Activated naive CD4-positive, alpha-beta T cell treated with anti-CD3 and anti-CD28 coated beads for 36 hours (primary cell): ENCODE data around the gene RNF114. TPM values are rescaled to one million over a fixed set of nuclear protein-coding genes. Genes with fewer than 3 reads are reported as not detected.

Experiments used
- CTCF ChIA-PET: fragments of 350-600 bp; sonication (Branson Sonifier 250); formaldehyde crosslinking; loops from one replicate; lab custom pipeline; 2021; ENCODE audit warnings: antibody characterized with exemption; lab: Charles Lee
- DNase-seq: peaks from one replicate; pipeline ENCODE4 v3.0.0-alpha.2; 2020
- H3K27ac Mint-ChIP-seq: one replicate; pipeline ENCODE4 v1.8.0; 2021; ENCODE audit warnings: mild to moderate bottlenecking, mixed read lengths
- H3K27me3 Mint-ChIP-seq: one replicate; pipeline ENCODE4 v1.8.0; 2021; ENCODE audit warnings: low read depth, mixed read lengths
- H3K36me3 Mint-ChIP-seq: one replicate; pipeline ENCODE4 v1.8.0; 2021; ENCODE audit warnings: low read depth, mixed read lengths
- H3K4me1 Mint-ChIP-seq: one replicate; pipeline ENCODE4 v1.8.0; 2021; ENCODE audit warnings: low read depth, mixed read lengths
- H3K4me3 Mint-ChIP-seq: one replicate; pipeline ENCODE4 v1.8.0; 2021; ENCODE audit warnings: mild to moderate bottlenecking, moderate library complexity, mixed read lengths
- H3K9me3 Mint-ChIP-seq: one replicate; pipeline ENCODE4 v1.8.0; 2021; ENCODE audit warnings: mixed read lengths
- intact Hi-C: fragments of 100-400 bp; cut with micrococcal nuclease; formaldehyde crosslinking; loops from one replicate; pipeline ENCODE4 v1.15.1; 2023
- total RNA-seq, 2 experiments: library from RNA; stranded (reverse); gene quantifications; one replicate each; pipeline ENCODE4 v1.2.3, GENCODE V29; 2021

The RNF114 gene
- total RNA-seq, 2 experiments from 2014 or later: 72.3 to 76.5 TPM

DNA sequence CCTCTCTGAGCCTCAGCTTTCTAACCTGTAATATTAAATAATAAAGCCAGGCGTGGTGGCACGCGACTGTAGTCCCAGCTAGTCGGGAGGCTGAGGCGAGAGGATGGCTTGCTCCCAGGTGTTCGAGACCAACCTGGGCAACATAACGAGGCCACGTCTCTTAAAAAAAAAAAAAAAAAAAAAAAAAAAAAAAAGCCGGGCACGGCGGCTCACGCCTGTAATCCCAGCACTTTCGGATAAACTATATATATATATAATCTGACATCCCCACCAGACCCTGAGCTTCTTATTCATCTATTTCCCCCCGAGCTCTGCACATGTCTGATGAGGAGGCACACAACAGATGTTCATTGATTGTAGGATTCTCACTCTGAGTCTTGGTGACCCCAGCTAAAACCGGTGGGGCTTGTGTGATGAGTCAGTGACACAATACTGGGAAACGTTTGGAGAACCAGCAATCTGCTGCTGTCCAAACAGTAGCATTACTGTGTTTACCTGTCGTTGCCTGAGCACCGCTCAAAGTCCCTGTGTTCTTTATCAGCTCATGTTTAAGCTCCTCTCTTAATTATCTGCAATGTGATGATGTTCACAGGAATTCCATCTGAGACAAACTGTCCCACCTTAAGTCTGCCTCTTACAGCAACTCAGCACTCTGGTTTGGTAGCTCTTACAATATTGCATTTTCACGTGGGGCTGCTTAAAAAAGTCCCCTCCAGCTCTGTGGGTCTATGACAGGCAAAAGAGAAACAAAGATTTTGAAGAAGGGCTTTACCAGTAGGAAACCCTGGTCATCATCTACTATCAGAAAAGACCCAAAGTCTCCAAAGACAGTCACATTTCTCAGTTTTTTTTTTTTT lies 19.8 kb upstream of the RNF114 start:
- DNase-seq: peak; percentile 10
- CTCF ChIA-PET: interaction anchor here (0.8 to 1.2 kb wide), 2 partner anchors 13 to 155 kb away, joined by 3 to 4 read pairs; no protein-coding TSS in a partner anchor
- Mint-ChIP-seq H3K36me3 (no peaks in the 10 kb centered on the region), H3K4me3 (peak overlapping the region; percentile 99), H3K9me3 (no peaks in the 10 kb centered on the region), H3K27ac (peak overlapping the region; percentile 100), H3K4me1 (peaks cover 34% of the 10 kb centered on the region), H3K27me3 (no peaks in the 10 kb centered on the region)
- intact Hi-C loops: no loop called here

DNA sequence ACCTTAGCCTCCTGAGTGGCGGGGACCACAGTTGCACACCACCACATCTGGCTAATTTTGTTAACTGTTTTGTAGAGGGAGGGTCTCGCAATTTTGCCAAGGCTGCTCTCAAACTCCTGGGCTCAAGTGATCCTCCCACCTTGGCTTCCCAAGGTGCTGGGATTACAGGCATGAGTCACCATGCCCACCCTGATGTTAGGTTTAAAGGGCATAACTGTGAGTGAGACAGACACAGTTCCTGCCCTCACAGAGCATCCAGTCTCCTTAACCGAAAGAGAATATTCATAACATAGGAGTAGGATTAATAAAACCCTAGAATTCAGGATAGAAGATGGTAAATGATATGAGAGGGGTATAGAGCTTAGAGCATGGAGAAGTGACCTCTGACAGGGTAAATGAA lies 17.8 kb upstream of the RNF114 start:
- H3K4me3 Mint-ChIP-seq: no peak overlapping the region
- H3K9me3 Mint-ChIP-seq: no peaks in the 10 kb centered on the region
- H3K4me1 Mint-ChIP-seq: peaks cover 24% of the 10 kb centered on the region
- no peaks in the 10 kb centered on the region for H3K36me3 Mint-ChIP-seq
- no peaks in the 10 kb centered on the region for H3K27me3 Mint-ChIP-seq
- DNase-seq: no peak
- CTCF ChIA-PET: interaction anchor here (0.6 kb wide), 1 partner anchor 374 kb away, joined by 3 read pairs; no protein-coding TSS in a partner anchor
- intact Hi-C loops: no loop called here
- H3K27ac Mint-ChIP-seq: no peak overlapping the region

GRCh38 chr20:49919009-49919408 lies 17.2 kb upstream of the RNF114 start:
- no peak for DNase-seq
- Mint-ChIP-seq H3K36me3 (no peaks in the 10 kb centered on the region), H3K4me1 (peaks cover 18% of the 10 kb centered on the region), H3K9me3 (no peaks in the 10 kb centered on the region), H3K4me3 (no peak overlapping the region), H3K27ac (no peak overlapping the region), H3K27me3 (no peaks in the 10 kb centered on the region)
- intact Hi-C loops: no loop called here
- CTCF ChIA-PET: no interaction called here

- no peak overlapping the region for H3K4me3 Mint-ChIP-seq
- no peaks in the 10 kb centered on the region for H3K27me3 Mint-ChIP-seq
- no peaks in the 10 kb centered on the region for H3K36me3 Mint-ChIP-seq
- CTCF ChIA-PET: no interaction called here
- intact Hi-C loops: no loop called here
- no peak for DNase-seq
- no peak overlapping the region for H3K27ac Mint-ChIP-seq
- H3K4me1 Mint-ChIP-seq: peaks cover 13% of the 10 kb centered on the region
- H3K9me3 Mint-ChIP-seq: no peaks in the 10 kb centered on the region
Observed at GRCh38 chr20:49919461-49919860, 16.7 kb upstream of the RNF114 start.

DNA sequence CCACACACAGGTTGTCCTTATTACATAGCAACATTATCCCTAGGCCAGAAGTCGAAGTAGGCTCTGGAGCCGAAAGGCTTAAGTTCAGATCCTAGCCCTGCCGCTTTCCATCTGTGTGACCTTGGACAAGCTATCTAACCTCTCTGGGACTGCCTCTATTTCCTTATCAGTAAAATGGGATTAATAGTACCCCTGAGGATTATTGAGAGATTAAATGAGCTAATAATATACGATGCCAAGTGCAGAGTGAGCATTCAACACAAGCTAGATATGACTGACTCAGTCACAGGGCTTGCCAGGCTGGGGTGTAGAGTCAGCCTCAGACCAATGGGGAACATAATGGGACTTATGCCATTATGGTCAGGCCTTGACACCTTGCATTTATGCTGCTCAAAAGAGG lies 11.9 kb upstream of the RNF114 start:
- Mint-ChIP-seq H3K4me1 (peaks cover 5% of the 10 kb centered on the region), H3K4me3 (no peak overlapping the region), H3K27ac (no peak overlapping the region), H3K36me3 (no peaks in the 10 kb centered on the region), H3K9me3 (no peaks in the 10 kb centered on the region), H3K27me3 (no peaks in the 10 kb centered on the region)
- intact Hi-C loops: no loop called here
- no peak for DNase-seq
- CTCF ChIA-PET: no interaction called here

- CTCF ChIA-PET: interaction anchor here (1.0 kb wide), 1 partner anchor 313 kb away, joined by 4 read pairs; no protein-coding TSS in a partner anchor
- intact Hi-C loops: no loop called here
- Mint-ChIP-seq H3K36me3 (no peaks in the 10 kb centered on the region), H3K4me3 (no peak overlapping the region), H3K9me3 (no peaks in the 10 kb centered on the region), H3K27ac (no peak overlapping the region), H3K27me3 (no peaks in the 10 kb centered on the region), H3K4me1 (peaks cover 5% of the 10 kb centered on the region)
- DNase-seq: no peak
Observed at GRCh38 chr20:49925901-49926454, 10.2 kb upstream of the RNF114 start.

DNA sequence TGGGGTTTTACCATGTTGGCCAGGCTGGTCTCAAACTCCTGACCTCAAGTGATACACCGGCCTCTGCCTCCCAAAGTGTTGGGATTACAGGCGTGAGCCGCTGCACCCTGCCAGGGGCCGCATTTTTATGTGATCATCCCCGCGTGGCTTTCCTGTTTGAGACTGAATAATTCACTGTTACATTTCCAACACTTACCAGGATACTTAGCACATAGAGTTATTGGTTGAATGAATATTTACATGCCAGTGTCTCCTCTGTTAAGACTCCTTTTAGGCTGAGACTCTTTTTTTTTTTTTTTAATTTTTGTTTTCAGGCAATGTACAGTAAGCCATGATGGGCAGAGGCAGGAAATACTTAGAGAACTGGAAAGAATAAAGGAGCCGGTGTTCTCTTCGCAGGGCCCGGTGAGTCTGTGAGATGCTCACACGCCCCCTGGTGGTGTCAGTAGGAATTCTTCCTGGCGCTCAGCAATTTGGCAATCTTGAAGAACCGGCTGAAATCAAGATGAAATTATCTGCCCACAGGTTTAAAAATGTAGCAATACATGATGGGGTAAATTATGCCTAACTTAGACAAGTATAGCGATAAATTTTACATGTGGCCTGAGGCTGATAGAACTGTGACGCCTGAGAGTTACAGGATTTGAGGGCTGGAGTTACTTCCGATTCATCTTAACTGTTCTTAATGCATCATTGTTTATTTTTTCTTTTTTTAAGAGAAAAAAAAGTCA lies 7.6 kb upstream of the RNF114 start:
- Mint-ChIP-seq H3K27me3 (no peaks in the 10 kb centered on the region), H3K9me3 (no peaks in the 10 kb centered on the region), H3K27ac (no peak overlapping the region), H3K36me3 (no peaks in the 10 kb centered on the region), H3K4me3 (no peak overlapping the region), H3K4me1 (peaks cover 5% of the 10 kb centered on the region)
- peak; percentile 90 for DNase-seq
- CTCF ChIA-PET: interaction anchor here (1.0 kb wide), 2 partner anchors 12 to 142 kb away, joined by 3 to 4 read pairs; no protein-coding TSS in a partner anchor
- intact Hi-C loops: loop anchor here (1.0 to 2.0 kb wide), 3 partner anchors 40 to 388 kb away; no protein-coding TSS in a partner anchor

DNA sequence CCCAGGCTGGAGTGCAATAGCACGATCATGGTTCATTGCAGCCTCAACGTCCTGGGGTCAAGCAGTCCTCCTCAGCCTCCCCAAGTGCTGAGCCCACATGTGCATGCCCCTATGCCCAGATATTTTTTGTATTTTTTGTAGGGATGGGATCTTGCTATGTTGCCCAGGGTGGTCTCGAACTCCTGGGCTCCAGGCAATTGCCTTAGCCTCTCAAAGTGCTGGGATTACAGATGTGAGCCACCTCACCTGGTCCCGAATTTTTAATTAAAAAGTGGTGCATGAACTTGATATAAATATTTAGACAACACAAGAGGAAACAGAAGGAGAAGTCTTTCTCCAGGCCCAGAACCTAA lies 7.1 kb upstream of the RNF114 start:
- no peaks in the 10 kb centered on the region for H3K36me3 Mint-ChIP-seq
- peaks cover 7% of the 10 kb centered on the region for H3K4me1 Mint-ChIP-seq
- intact Hi-C loops: loop anchor here (2.0 kb wide), 2 partner anchors 40 to 388 kb away; no protein-coding TSS in a partner anchor
- CTCF ChIA-PET: interaction anchor here (0.7 to 1.0 kb wide), 2 partner anchors 13 to 182 kb away, joined by 3 to 4 read pairs; no protein-coding TSS in a partner anchor
- H3K4me3 Mint-ChIP-seq: no peak overlapping the region
- H3K27ac Mint-ChIP-seq: no peak overlapping the region
- DNase-seq: no peak
- H3K9me3 Mint-ChIP-seq: no peaks in the 10 kb centered on the region
- no peaks in the 10 kb centered on the region for H3K27me3 Mint-ChIP-seq

DNA sequence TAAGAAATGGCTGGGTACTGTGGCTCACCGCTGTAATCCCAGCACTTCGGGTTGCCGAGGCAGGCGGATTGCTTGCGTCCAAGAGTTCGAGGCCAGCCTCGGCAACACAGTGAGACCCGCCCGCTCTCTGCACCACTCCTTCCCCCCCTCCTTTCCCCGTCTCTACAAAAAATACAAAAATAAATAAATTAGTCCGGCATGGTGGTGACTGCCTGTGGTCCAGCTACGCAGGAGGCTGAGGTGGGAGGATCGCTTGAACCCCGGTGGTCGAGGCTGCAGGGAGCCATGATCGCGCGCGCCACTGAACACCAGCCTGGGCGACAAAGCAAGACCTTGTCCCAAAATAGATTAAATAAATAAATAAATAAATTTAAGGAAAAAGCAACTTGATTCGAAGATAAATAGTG lies 448 bp upstream of the RNF114 start:
- H3K4me3 Mint-ChIP-seq: peak overlapping the region; percentile 96
- peaks cover 41% of the 10 kb centered on the region for H3K4me1 Mint-ChIP-seq
- no peaks in the 10 kb centered on the region for H3K9me3 Mint-ChIP-seq
- H3K27me3 Mint-ChIP-seq: no peaks in the 10 kb centered on the region
- peaks cover 8% of the 10 kb centered on the region for H3K36me3 Mint-ChIP-seq
- no peak for DNase-seq
- CTCF ChIA-PET: interaction anchor here (1.2 kb wide), 1 partner anchor 23 kb away, joined by 5 read pairs; no protein-coding TSS in a partner anchor
- H3K27ac Mint-ChIP-seq: no peak overlapping the region
- intact Hi-C loops: loop anchor here (1.0 kb wide), 2 partner anchors 20 to 231 kb away; partner anchors contain the start of gene SPATA2

DNA sequence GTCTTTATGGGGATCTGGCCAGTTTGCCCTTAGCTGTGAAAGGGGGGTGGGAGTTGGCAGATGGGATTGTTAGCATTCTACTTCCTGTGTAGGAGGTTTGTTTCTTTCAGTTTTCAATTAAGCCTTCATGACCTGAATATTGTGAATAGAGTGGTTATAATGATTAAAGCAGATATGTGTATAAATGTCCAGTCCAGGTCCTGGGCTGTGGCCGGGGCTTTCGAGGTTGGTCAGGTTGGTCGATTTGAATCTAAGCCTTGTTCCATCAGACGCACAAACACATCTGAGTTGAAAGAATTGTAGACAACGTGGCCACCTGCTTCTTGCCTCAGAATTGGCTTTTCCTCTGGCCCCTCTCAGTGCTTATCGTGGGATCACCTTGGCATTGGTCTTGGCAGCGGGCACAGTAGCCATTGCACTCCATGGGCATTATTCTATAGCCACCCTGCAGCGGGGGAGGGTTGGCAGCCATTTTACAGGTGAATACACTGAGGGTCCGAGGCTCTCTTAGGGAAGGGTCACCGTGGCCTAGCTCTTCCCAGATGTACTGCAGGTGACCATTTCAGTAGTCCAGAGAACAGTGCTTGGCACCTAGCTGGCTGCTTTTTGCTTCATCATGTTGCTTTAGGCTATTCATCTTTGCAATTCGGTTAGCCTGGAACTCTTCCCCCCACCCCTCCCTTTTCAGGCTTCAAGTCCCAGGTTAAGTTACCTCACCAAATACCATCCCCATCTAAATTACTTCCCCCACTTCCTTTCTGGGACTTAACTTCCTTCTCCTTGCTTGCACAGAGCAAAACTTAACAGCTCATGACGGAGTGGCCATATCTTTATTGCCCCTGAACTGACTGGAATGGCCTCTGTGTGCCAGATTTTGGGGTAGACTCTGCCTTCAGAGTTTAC lies 1.1 kb downstream of the RNF114 start:
- CTCF ChIA-PET: interaction anchor here (0.8 to 1.6 kb wide), 2 partner anchors 133 to 134 kb away, joined by 3 to 4 read pairs; no protein-coding TSS in a partner anchor
- intact Hi-C loops: no loop called here

More for the DNA sequence above, 1.1 kb downstream of the RNF114 start:
- Mint-ChIP-seq H3K4me3 (peak overlapping the region; percentile 96), H3K9me3 (no peaks in the 10 kb centered on the region), H3K27me3 (no peaks in the 10 kb centered on the region), H3K27ac (peak overlapping the region; percentile 83), H3K36me3 (peaks cover 17% of the 10 kb centered on the region), H3K4me1 (peaks cover 49% of the 10 kb centered on the region)
- no peak for DNase-seq
